A549 (cell line): Measurements from ENCODE around the gene ADAMTS19.

ENCODE experiments used
- BCL3 ChIP-seq: fragments of >200 bp; sonication (Bioruptor Twin); formaldehyde crosslinking; IDR thresholded peaks from 3 replicates; pipeline ENCODE4 v1.6.1; 2016
- CTCF ChIP-seq: fragments of >200 bp; sonication (Bioruptor Twin); formaldehyde crosslinking; IDR thresholded peaks from 3 replicates; pipeline ENCODE4 v1.5.1; 2016
- GATA3 ChIP-seq: IDR thresholded peaks from 2 replicates; pipeline ENCODE4 v1.6.1; 2012; ENCODE audit warnings: borderline replicate concordance
- HES2 ChIP-seq: fragments of >200 bp; sonication (Bioruptor Twin); formaldehyde crosslinking; IDR thresholded peaks from 2 replicates; pipeline ENCODE4 v1.6.1; 2016
- JUN ChIP-seq, 2 experiments: fragments of >200 bp; sonication (Bioruptor Twin); formaldehyde crosslinking; IDR thresholded peaks; 2 replicates in 1 of 2; 3 replicates in 1 of 2; pipeline ENCODE4 v1.6.1; 2016 to 2017
- JUNB ChIP-seq: fragments of >200 bp; sonication (Bioruptor Twin); formaldehyde crosslinking; IDR thresholded peaks from 2 replicates; pipeline ENCODE4 v1.6.1; 2016
- MAZ ChIP-seq: fragments of 150-350 bp; IDR thresholded peaks from 2 replicates; pipeline ENCODE4 v1.6.1; 2014; ENCODE audit warnings: antibody characterized with exemption, low read depth, low read length, borderline replicate concordance
- PHF8 ChIP-seq: fragments of 200-600 bp; sonication (generic); IDR thresholded peaks from 2 replicates; pipeline ENCODE4 v1.6.1; 2016; ENCODE audit warnings: low read depth, mild to moderate bottlenecking, antibody characterized with exemption, moderate library complexity, borderline replicate concordance
- REST ChIP-seq: fragments of 200-600 bp; sonication (generic); IDR thresholded peaks from 2 replicates; pipeline ENCODE4 v1.6.1; 2016; ENCODE audit warnings: antibody characterized with exemption, mild to moderate bottlenecking, moderate library complexity
- RNF2 ChIP-seq: fragments of 200-600 bp; sonication (generic); IDR thresholded peaks from 2 replicates; pipeline ENCODE4 v1.6.1; 2016; ENCODE audit warnings: low read depth, mild to moderate bottlenecking, antibody characterized with exemption, moderate library complexity, borderline replicate concordance
- SMC3 ChIP-seq: fragments of >200 bp; sonication (Bioruptor Twin); formaldehyde crosslinking; IDR thresholded peaks from 3 replicates; pipeline ENCODE4 v1.6.1; 2018; ENCODE audit warnings: inconsistent platforms
- TP53 ChIP-seq: fragments of 250-450 bp; sonication (Bioruptor Pico); IDR thresholded peaks from 2 replicates; pipeline ENCODE4 v1.5.0; 2021; ENCODE audit warnings: mild to moderate bottlenecking, moderate library complexity

GRCh38 chr5:129426071-129426470 lies 34.0 kb upstream of the ADAMTS19 start:
- TF ChIP-seq JUN (IDR thresholded peaks at IDR 0.05) = no peak
- TF ChIP-seq CTCF = no peak
- TF ChIP-seq PHF8 = no peak
- no peak for TF ChIP-seq GATA3
- TF ChIP-seq BCL3 = no peak
- TF ChIP-seq SMC3 = no peak
- no peak for TF ChIP-seq TP53 (CRISPR knock-in tag)
- no peak for TF ChIP-seq MAZ
- TF ChIP-seq JUNB = no peak
- TF ChIP-seq HES2 = no peak
- no peak for TF ChIP-seq RNF2
- TF ChIP-seq REST = no peak
